GM18909 (cell line): ENCODE data around the gene CDHR3.
A peak's percentile ranks its signal among the peaks of the same experiment; 100 is the strongest.
"Not testable (repeated sequence)": the region's sequence is repeated elsewhere in the genome, so short reads cannot be mapped to it uniquely, and the experiment has no call there.

Experiments used
- ATAC-seq: cut with Tn5 transposase; IDR thresholded peaks from one replicate; pipeline ENCODE4 v1.9.1; 2021; ENCODE audit warnings: mild to moderate bottlenecking; ENCODE audit not compliant: unreplicated experiment, poor library complexity

The CDHR3 gene

DNA sequence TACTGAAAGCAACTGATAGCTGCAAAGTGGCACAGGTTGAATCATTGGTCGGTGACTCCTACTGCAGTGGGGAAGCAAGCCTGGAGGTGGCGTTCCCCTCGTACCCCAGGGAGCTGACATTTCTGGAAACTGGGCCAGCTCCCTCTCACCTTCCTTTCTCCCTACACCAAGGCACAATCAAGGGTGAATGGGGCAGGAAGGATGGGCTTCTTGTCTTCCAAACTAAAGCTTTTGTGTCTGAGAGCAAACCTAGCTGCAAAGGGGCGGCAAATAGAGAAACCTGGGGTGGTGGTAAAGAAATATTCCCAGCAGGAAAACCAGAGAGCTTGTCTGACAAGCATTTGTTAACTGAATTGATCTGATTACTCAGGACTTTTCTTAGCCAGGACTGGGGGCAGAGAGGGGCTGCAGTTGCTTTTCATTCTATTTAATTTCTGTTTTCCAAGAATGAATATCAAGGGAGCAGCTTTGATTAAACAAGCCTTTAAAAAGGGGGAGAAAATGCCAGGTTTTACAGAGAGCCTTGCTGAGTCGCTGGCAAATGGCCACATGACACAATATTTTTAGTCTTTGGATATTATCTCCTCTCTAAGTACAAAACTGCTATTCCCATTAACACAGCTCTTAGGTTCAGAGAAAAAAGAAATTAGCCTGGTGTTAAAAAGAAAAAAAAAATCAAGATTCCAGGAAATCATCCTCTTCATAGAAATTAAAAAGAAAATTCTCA, 27.8 kb downstream of the CDHR3 start:
- ATAC-seq = no peak

DNA sequence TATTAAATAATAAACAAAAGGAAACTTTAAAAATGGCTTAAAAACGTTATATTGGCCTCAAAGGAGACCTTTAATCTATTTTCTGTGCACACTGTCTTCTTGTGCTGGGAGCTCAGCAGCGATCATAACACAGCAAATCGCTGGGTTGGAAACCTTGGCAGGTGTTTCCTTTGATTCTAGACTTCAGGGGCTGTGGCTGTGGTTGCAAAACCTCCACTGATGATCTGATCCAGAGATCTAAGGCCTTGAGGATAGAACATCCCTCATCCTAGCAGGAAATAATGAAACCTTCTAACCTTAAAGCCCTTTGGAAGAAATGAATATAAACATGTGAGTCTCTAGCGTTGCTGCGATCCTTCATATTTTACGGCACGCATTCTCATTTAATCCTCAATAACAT, 29.8 kb downstream of the CDHR3 start:
- no peak for ATAC-seq

DNA sequence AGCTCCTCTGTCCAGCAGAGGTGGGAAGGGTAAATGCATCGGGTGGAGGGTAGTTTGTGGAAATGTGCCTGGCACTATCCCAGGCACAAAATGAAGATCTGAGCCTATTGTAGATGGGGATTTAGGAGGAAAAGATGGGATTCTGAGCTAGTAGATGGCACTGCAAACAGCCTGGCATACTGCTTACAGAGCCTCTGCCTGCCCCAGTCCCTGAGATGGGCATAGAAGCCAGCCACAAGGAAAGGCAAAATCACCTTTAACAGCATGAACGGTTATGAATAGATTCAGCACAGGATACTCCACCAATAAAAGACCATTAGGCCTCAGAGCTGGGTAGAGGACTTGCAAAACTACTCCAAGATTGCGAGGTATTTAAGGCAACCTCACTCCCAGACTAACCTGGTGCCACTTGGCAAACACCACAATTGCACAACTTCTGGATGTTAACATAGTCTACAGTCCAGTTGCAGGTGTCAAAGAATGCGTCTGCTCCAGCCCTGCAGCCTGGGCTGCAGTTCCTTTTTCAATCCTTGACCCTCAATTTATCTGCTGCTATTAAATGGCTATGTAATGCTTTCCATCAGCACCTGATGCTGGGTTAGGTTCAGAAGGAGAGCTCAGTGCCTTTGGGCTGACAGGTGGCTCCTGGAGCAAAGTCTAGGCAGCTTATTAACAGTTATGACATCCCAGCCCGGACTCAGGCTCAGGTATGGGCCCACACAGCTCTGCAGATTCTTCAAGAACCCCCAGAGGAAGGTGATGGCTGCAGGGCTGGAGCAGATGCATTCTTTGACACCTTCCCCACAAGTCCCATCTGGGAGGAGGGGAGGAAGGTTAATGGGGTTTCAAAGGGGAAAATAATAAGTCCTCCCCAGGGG, 34.0 kb downstream of the CDHR3 start:
- ATAC-seq = no peak

DNA sequence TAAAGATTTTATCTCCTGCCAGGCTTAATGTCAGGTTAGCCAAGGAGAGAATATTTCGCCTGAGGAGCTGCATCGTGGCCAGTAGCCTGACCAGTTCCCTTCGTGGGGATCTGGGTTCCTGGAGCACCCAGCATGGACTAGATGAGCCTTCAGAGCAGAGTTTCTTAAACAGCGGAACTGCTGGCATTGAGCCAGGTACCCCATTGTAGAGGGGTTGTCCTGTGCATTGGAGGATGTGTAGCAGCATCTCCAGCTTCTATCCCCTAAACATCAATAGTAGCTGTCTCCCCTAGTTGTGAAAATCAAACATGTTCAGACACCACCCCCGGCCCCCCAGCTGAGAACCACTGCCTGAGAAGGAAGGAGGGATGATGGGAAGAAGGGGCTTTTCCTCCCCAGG, 36.2 kb downstream of the CDHR3 start:
- no peak for ATAC-seq

DNA sequence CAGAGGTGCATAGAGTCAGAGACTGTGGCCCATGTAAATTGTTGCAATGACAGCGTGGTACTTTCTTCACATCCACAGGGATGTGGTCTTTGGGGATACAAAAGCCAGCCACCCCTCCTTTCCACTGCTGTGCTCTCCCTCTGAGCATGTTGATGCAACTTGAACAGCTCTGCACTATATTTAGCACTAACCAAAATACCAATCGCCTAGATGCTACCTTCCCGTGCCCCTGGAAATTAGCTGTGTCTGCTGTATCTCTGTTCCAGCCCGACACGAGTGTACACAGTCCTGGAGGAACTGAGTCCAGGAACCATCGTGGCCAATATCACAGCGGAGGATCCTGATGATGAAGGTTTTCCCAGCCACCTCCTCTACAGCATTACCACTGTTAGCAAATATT, 38.1 kb downstream of the CDHR3 start:
- no peak for ATAC-seq

DNA sequence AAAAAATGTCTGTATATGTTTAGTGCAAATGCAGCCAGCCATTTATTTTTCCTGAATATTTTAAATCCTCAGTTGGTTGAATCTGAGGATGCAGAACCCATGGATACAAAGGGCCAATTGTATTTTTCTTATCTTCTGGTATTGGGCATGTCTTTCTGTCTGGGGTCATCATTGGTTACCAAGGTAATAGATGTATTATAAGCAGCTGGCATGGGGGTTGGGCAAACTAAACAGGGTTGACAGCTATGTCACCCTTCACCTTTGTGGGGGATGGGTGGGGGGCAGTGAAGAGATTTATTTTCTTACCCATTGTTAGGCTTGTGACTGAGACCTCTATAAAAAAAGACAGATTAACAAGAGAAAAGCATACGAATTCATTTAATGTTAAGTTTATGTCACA, 38.8 kb downstream of the CDHR3 start:
- ATAC-seq = no peak

DNA sequence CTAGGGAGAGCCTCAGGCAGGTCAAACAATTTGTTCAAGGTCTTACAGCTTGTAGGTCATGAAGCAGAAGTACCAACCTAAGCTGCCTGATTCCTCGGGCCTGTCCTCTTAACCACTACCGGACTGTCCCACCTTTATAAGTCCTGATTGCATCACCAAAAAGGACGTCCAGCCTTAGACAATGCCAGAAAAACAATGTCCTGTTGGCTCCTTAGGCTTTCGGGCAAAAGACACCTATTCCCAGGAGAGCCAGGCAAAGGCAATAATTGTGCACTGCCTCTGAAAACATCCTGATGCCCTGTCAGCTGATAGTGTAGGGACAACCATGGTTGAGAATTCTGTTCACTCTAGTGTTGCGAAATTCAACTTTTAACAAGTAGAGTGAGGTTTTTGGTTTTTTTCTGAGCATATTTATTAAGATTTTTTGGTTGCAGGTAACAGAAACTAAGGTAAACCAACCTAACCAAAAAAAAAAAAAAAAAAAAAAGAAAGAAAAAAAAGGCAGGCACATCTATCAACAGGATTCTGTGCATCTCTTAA, 40.5 kb downstream of the CDHR3 start:
- no peak for ATAC-seq

DNA sequence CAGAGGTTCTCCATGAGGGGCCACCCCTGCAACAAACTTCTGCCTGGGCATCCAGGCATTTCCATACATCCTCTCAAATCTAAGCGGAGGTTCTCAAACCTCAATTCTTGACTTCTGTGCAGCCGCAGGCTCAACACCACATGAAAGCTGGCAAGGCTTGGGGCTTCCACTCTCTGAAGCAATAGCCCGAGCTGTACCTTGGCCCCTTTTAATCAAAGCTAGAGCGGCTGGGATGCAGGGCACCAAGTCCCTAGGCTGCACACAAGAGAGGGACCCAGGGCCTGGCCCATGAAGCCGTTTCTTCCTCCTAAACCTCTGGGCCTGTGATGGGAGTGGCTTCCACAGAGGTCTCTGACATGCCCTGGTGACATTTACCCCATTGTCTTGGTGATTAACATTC, 43.8 kb downstream of the CDHR3 start:
- ATAC-seq = no peak

DNA sequence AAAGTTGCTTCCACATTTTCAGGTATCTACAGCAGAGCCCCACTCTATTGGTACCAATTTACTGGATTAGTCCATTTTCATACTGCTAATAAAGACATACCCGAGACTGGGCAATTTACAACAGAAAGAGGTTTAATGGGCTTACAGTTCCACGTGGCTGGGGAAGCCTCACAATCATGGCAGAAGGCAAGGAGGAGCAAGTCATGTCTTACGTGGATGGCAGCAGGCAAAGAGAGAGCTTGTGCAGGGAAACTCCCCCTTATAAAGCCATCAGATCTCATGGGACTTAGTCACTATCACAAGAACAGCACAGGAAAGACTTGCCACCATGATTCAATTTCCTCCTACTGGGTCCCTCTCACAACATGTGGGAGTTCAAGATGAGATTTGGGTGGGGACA, 44.7 kb downstream of the CDHR3 start:
- ATAC-seq = not testable (repeated sequence)

DNA sequence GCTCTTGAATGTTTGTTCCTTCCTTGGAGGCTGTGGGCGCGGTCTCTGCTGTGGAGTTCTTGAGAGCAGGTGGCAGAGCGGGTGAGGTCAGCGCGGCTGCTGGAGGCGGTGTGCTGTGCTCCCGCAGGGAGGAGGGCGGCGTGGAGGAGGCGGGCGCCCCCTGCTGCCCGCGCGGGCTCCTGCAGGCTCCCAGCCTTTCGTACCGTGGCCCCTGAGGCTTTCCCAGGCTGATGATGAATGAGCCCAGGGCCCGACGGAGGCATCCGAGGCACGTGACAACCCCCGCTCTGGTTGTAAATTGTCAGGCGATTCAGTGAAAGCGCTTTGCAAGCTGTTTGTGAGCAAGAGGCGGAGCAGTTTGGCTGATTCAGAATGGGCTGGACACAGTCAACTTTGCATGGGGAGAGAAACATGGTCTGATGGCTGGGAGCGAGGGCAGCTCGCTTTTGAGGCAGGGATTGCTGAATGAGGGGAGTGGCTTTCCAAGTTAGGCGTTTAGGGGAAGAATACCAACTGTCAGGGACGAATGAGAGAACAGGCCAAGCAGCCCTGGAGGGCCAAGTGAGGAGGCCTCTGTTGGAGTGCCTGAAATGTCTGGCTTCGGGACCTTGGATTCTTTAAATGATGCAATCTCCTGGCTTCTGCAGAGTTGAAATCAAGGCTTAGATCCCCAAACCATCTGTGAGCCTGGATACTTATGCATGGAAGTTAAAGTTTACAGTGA, 46.6 kb downstream of the CDHR3 start:
- ATAC-seq = peak; percentile 83

DNA sequence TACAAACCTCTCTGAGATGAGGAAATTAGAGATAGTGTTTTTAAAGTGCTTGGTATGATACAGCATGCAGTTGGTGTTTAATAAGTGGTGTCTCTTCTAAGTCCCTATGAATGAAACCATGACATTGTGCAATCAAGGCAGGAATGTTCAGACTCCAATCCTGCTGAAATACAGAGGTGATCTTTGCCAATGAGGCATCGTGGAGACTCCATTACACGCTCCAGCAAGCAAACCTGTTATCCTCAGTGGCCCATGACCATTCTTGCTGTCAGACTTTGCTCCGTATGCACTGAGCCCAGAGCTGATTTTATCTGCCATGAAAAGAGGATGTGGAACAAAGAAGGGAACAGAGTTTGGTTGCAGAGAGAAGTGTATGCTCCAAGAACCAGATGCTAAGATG, 47.3 kb downstream of the CDHR3 start:
- ATAC-seq = no peak

DNA sequence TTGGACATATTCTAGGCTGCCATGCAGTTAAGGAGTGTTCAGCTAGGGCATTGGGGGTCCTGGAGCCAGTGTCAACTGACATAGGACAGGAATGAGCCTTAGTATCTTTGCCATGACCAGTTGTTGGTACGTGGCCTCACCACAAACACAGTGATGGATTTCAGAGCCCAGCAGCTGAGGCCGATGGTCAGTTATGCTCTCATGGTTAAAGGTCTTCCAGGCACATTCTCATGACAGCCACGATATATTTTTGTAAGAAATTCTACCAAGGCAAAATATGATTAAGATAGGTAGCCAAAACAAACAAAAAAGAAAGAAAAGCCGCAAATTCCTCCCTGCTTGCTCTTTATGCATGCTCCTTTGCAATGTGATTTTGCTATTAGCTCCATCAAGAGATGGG, 47.8 kb downstream of the CDHR3 start:
- ATAC-seq = no peak

DNA sequence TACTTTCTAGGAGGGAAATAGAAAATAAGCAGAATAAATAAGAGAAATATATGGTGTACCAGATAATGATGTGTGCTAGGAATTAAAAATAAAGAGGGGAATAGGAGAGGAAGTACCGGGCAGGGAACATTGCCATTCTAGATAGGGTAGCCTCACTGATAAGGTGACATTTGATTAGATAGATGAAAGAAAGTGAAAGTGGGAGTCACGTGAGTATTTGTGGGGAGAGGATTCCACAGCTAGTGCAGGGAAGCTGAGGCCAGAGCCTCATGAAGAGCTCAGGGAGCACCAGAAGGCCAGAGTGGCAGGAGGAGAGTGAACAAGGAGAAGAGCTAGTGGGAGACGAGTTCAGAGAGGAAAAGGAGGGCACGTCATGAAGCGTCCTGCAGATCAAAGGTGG, 49.1 kb downstream of the CDHR3 start:
- no peak for ATAC-seq

DNA sequence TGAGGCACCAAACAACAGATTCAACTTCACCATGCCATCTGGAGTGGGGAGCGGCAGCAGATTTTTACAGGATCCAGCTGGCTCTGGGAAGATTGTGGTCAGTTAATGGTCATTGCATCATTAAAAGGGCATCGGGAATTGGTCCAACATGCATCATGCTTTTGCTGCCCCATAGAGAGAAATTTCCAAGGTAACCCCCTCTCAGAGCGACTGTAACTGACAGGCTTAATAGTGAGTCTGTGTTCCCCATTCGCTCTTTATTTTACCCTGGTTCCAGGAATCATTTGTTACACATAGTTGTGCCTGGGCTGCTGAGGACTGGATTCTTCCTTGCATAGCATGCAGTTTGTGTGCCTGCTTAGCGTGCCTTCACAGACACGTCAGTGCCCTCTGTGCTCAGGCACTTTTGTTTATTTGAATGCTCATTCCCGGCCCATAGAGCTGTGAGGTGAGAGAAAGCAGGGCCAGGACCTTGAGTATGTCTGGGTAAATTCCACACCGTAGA, 49.9 kb downstream of the CDHR3 start:
- no peak for ATAC-seq

DNA sequence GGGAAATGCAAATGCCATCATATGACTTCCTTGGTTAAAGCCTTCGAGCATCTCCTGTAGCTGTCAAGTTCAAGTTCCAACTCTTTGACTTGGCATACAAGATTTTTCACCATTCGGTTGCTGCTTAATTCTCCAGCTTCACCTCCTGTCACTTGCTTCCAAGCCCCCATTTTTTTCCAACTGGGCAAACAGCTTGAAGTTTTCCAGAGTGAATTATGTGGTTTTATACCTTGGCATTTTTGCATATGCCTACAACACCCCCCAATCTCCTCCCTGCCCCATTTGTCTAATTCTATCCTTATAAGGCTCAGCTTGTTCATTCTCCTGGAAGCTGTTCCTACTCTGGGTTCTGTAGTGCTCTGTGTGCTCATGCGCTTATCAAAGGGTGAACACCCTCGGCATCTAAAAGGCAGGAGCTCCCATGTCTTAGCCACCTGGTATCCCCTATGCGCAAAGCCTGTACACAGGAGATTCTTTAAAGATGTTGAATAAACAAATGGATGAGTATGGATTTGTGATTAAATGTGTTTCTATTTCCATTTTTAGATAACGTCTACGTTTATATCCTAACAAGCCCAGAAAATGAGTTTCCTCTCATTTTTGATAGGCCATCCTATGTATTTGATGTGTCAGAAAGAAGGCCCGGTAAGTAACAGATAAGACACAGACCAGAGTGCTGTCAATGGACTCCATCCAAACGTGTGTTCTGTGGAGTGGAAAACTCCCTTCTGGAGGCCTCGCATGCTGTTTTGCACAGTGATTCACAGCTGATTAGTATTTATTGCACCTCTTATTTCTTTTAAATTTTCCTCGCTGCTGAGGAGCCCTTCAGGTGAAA, 52.5 kb downstream of the CDHR3 start:
- no peak for ATAC-seq

DNA sequence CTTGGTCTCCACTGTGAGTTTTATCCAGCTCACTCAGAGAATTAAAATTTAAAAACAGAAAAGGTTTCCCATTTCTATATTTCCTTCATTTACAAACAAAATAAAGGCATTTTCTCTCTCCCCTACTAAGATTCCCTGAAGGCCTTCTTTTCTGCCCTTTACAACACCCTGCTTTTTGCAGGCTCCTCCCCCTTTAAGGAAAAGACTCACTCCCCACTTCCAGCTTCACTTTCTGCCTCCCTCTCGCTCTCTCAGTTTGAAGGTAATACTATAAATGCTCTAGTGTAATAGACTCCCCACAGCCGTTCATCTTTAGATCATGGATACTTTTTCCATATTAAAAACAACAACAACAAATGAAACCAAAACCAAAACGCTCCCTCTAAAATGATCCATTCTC, 53.3 kb downstream of the CDHR3 start:
- ATAC-seq = no peak

DNA sequence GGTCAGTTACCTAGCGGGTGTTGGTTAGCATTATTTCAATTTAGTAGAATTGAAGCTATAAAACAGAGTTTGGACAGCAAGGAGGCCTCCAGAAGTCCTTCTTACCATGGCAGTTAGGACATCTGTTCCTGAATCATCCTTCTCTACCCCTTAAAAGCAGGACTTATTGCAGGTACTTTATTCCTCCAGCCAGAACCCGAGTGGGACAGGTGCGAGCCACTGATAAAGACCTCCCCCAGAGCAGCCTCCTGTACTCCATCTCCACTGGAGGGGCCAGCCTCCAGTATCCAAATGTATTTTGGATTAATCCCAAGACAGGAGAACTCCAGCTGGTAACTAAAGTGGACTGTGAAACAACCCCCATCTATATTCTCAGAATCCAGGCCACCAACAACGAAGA, 54.6 kb downstream of the CDHR3 start:
- no peak for ATAC-seq

DNA sequence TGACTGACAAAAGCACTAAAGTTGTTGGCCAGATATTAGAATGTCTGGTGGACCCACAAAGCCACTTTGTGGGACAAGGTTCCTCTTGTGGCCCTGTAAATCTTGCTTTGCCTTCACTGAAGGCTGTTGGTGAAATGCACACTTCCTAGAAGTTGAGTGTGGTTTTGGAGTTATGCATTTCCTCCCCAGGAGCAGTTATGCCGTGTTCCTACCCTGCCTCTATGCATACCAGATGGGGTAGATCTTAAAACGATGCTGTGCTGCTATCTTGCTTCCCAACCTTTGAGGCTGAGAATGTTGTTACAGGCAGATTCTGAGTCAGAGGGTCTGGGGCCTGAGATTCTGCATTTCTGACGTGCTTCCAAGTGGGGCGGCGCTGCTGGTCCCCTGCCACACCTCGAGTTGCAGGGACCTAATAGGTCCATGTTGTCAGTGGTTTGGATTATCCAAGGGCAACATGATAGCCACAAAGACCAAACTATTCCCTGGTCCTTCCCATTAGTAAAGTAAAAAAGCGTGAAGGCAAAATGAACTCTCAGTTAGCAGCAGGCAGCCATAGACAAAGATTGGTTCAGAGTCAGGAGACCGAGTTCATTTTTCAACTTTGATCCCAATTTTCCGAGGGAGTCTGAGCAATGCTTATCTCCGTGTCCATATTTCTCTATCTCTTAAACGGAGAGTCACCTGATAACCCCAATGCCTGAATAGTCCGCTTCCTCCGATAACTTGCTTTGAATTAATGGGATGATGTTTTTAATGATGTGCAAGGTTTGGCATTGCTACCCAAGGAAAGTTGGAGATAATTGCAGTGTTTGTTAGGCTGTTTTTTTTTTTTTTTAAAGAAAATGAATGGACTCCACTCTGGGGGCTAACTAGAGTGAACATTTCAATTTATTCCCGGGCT, 55.8 kb downstream of the CDHR3 start:
- no peak for ATAC-seq

DNA sequence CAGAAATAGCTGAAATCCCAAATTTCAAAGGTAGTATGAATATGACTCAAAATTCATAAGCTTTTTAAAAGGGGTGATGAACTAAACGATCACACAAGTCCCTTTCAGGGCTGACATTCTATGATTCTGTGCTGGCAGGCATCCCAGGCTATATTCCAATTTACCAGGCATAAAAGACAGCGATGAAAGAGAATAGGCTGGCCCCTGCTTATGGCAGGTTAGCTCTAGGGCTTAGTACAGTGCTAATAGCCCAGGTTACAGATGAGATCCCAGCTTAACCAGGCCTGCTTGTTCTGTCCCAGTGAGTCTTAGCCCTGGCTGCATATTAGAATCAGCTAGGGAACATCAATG, 56.4 kb downstream of the CDHR3 start:
- no peak for ATAC-seq
